Hepatocyte (in vitro differentiated cells): ENCODE measurements around the gene ASMT.

Source experiments
- EZH2phosphoT487 ChIP-seq: fragments of 200-600 bp; sonication (generic); IDR thresholded peaks from one replicate; pipeline ENCODE4 v1.6.1; 2018; ENCODE audit warnings: antibody characterized with exemption, mild to moderate bottlenecking, low read depth, moderate library complexity; ENCODE audit not compliant: unreplicated experiment, severe bottlenecking
- TF ChIP-seq, protein P1 (sequence below): fragments of 200-600 bp; sonication (generic); IDR thresholded peaks from 2 replicates; pipeline ENCODE4 v1.5.1; 2016; ENCODE audit warnings: antibody characterized with exemption, mild to moderate bottlenecking; ENCODE audit not compliant: poor library complexity

DNA sequence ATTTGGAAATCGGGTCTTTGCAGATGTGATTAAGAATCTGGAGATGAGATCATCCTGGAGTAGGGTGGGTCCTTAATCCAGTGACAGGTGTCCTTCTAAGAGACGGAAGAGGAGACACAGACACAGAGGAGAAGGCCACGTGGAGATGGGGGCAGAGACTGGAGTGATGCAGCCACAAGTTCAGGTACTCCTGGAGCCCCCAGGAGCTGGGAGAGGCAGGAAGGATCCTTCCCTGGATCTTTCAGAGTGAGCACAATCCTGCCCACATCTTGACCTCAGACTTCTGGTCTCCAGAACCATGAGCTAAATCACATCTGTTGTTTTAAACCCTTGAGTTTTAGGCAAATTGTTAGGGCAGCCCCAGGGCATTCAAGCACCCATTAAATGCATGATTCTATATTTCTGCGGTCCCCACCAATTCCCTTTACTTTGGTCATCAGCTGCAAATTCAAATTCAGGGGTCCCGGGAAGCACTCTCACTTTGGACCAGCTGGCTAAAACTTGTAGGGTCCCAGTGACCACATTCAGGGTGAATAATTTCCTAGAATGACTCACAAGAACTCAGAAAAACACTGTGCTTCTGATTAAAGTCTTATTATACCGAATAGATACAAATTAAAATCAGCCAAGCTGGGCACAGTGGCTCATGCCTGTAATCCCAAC is 36.2 kb upstream of the ASMT start:
- TF ChIP-seq, protein P1, sequence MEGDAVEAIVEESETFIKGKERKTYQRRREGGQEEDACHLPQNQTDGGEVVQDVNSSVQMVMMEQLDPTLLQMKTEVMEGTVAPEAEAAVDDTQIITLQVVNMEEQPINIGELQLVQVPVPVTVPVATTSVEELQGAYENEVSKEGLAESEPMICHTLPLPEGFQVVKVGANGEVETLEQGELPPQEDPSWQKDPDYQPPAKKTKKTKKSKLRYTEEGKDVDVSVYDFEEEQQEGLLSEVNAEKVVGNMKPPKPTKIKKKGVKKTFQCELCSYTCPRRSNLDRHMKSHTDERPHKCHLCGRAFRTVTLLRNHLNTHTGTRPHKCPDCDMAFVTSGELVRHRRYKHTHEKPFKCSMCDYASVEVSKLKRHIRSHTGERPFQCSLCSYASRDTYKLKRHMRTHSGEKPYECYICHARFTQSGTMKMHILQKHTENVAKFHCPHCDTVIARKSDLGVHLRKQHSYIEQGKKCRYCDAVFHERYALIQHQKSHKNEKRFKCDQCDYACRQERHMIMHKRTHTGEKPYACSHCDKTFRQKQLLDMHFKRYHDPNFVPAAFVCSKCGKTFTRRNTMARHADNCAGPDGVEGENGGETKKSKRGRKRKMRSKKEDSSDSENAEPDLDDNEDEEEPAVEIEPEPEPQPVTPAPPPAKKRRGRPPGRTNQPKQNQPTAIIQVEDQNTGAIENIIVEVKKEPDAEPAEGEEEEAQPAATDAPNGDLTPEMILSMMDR: no peak
- TF ChIP-seq EZH2phosphoT487: no peak
